ENCODE measurements around the gene OTOP1.
A peak's percentile ranks its signal among the peaks of the same experiment; 100 is the strongest.
"Not testable (repeated sequence)": the region's sequence is repeated elsewhere in the genome, so short reads cannot be mapped to it uniquely, and the experiment has no call there.

Gene OTOP1

DNA sequence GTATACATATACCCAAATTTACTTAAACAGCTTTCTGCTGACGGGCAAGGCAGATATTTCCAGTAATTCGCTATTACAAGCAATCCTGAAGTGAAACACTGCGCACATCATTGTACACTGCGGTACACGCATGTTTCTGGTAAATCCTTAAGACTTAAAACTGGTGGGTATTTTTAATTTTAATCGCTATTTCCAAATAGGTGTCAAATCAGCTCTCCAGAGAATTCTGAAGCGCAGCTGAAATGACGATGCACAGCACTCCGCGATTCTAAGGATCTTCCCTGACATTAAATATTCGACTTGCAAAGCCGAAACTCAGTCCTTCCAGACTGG lies 20.9 kb upstream of the OTOP1 start:
- Histone ChIP-seq H3K4me3 (replicated peaks; ENCODE audit: insufficient read depth, low read length) (peak overlapping the region; percentile 66), H3K27me3 (ENCODE audit: insufficient read depth, poor library complexity, severe bottlenecking) (no peaks in the 10 kb centered on the region), H3K27ac (replicated peaks) (peak overlapping the region; percentile 90)
- TF ChIP-seq POLR2AphosphoS5 (IDR thresholded peaks at IDR 0.05; ENCODE audit: low read depth) = no peak
- TF ChIP-seq, protein P1, sequence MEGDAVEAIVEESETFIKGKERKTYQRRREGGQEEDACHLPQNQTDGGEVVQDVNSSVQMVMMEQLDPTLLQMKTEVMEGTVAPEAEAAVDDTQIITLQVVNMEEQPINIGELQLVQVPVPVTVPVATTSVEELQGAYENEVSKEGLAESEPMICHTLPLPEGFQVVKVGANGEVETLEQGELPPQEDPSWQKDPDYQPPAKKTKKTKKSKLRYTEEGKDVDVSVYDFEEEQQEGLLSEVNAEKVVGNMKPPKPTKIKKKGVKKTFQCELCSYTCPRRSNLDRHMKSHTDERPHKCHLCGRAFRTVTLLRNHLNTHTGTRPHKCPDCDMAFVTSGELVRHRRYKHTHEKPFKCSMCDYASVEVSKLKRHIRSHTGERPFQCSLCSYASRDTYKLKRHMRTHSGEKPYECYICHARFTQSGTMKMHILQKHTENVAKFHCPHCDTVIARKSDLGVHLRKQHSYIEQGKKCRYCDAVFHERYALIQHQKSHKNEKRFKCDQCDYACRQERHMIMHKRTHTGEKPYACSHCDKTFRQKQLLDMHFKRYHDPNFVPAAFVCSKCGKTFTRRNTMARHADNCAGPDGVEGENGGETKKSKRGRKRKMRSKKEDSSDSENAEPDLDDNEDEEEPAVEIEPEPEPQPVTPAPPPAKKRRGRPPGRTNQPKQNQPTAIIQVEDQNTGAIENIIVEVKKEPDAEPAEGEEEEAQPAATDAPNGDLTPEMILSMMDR (IDR thresholded peaks at IDR 0.05; ENCODE audit: insufficient read depth, low read length) = no peak
- TF ChIP-seq SPI1 (IDR thresholded peaks at IDR 0.05; ENCODE audit: borderline replicate concordance, low read depth) = no peak
- TF ChIP-seq GABPA (IDR thresholded peaks at IDR 0.05; ENCODE audit: low read depth) = no peak
- TF ChIP-seq, protein P2, sequence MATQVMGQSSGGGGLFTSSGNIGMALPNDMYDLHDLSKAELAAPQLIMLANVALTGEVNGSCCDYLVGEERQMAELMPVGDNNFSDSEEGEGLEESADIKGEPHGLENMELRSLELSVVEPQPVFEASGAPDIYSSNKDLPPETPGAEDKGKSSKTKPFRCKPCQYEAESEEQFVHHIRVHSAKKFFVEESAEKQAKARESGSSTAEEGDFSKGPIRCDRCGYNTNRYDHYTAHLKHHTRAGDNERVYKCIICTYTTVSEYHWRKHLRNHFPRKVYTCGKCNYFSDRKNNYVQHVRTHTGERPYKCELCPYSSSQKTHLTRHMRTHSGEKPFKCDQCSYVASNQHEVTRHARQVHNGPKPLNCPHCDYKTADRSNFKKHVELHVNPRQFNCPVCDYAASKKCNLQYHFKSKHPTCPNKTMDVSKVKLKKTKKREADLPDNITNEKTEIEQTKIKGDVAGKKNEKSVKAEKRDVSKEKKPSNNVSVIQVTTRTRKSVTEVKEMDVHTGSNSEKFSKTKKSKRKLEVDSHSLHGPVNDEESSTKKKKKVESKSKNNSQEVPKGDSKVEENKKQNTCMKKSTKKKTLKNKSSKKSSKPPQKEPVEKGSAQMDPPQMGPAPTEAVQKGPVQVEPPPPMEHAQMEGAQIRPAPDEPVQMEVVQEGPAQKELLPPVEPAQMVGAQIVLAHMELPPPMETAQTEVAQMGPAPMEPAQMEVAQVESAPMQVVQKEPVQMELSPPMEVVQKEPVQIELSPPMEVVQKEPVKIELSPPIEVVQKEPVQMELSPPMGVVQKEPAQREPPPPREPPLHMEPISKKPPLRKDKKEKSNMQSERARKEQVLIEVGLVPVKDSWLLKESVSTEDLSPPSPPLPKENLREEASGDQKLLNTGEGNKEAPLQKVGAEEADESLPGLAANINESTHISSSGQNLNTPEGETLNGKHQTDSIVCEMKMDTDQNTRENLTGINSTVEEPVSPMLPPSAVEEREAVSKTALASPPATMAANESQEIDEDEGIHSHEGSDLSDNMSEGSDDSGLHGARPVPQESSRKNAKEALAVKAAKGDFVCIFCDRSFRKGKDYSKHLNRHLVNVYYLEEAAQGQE (IDR thresholded peaks at IDR 0.05; ENCODE audit: insufficient replicate concordance, low read depth) = no peak
- DNase-seq (ENCODE audit: low read depth in 1 of 2, low spot score in 1 of 2) = no peak

DNA sequence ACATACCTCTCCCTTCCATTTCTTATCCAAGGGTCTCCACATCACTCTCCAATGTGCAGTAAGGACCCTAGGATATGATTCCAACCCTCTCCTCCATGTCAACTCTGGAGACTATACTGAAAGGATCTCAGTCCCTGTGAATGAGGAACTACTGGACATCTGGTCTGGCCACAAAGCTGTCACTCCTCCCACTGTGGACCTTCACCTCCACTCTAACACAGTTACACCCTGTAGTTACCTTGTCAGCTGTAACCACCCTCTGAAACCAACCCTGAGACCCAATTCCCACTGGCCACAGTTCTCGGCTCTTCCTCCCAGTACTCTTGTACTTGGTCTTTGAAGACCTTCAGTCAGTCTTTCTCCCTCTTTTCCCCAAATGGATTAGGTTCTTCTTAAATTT lies 18.4 kb upstream of the OTOP1 start:
- no peaks in the 10 kb centered on the region for H3K27me3 ChIP-seq (ENCODE audit: insufficient read depth, poor library complexity, severe bottlenecking)
- no peak overlapping the region for H3K4me3 ChIP-seq (replicated peaks; ENCODE audit: insufficient read depth, low read length)
- no peak overlapping the region for H3K27ac ChIP-seq (replicated peaks)
- TF ChIP-seq, protein P1 (IDR thresholded peaks at IDR 0.05; ENCODE audit: insufficient read depth, low read length) = no peak
- TF ChIP-seq POLR2AphosphoS5 (IDR thresholded peaks at IDR 0.05; ENCODE audit: low read depth) = no peak
- TF ChIP-seq, protein P2 (IDR thresholded peaks at IDR 0.05; ENCODE audit: insufficient replicate concordance, low read depth) = no peak
- TF ChIP-seq SPI1 (IDR thresholded peaks at IDR 0.05; ENCODE audit: borderline replicate concordance, low read depth) = no peak
- no peak for TF ChIP-seq GABPA (IDR thresholded peaks at IDR 0.05; ENCODE audit: low read depth)
- no peak for DNase-seq (ENCODE audit: low read depth in 1 of 2, low spot score in 1 of 2)

DNA sequence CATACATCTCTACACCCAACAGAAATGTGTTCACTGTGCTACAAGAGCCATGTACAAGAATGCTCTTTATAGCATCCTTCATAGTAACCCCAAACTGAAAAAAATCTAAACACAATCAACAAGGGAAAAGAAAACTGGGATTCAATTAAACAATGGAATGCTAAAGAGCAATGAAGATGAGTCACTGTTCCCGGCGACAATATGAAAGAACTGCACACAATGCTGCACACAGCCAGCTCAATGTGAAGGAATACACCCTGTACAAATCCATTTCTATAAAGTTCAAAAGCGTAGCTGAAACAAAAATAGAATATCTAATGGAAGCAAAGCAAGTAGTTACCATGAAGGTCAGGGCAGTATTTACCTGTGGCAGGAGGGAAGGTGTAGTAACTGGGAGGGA lies 12.8 kb upstream of the OTOP1 start:
- H3K27ac ChIP-seq (replicated peaks); DNase-seq (ENCODE audit: low read depth in 1 of 2, low spot score in 1 of 2); H3K27me3 ChIP-seq (ENCODE audit: insufficient read depth, poor library complexity, severe bottlenecking); H3K4me3 ChIP-seq (replicated peaks; ENCODE audit: insufficient read depth, low read length): not testable (repeated sequence)

DNA sequence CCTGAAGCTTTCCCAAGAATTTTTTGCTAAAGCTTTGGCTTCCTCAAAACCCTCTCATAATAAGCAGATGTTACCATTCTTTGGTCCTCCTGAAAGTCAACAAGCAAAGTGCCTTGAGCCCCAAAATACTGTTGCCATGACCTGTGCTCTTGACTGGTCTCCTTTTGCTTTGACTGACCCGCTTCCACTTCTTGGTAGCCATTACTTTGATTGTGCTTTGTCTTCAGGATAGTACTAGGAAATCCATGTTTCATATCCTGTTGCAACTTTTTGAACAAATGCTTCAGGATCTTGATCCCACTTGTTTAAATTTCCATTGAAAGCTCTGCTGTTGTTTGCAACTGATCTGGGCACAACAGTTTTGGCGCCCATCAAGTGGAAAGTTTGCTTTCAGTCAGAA lies 6.9 kb upstream of the OTOP1 start:
- no peak for DNase-seq (ENCODE audit: low read depth in 1 of 2, low spot score in 1 of 2)
- Histone ChIP-seq H3K4me3 (replicated peaks; ENCODE audit: insufficient read depth, low read length) (no peak overlapping the region), H3K27ac (replicated peaks) (no peak overlapping the region), H3K27me3 (ENCODE audit: insufficient read depth, poor library complexity, severe bottlenecking) (no peaks in the 10 kb centered on the region)
- no peak for TF ChIP-seq POLR2AphosphoS5 (IDR thresholded peaks at IDR 0.05; ENCODE audit: low read depth)
- TF ChIP-seq SPI1 (IDR thresholded peaks at IDR 0.05; ENCODE audit: borderline replicate concordance, low read depth) = no peak
- TF ChIP-seq GABPA (IDR thresholded peaks at IDR 0.05; ENCODE audit: low read depth) = no peak
- TF ChIP-seq, protein P1 (IDR thresholded peaks at IDR 0.05; ENCODE audit: insufficient read depth, low read length) = no peak
- TF ChIP-seq, protein P2 (IDR thresholded peaks at IDR 0.05; ENCODE audit: insufficient replicate concordance, low read depth) = no peak
